ENCODE measurements around the gene KDM4B.

The KDM4B gene

DNA sequence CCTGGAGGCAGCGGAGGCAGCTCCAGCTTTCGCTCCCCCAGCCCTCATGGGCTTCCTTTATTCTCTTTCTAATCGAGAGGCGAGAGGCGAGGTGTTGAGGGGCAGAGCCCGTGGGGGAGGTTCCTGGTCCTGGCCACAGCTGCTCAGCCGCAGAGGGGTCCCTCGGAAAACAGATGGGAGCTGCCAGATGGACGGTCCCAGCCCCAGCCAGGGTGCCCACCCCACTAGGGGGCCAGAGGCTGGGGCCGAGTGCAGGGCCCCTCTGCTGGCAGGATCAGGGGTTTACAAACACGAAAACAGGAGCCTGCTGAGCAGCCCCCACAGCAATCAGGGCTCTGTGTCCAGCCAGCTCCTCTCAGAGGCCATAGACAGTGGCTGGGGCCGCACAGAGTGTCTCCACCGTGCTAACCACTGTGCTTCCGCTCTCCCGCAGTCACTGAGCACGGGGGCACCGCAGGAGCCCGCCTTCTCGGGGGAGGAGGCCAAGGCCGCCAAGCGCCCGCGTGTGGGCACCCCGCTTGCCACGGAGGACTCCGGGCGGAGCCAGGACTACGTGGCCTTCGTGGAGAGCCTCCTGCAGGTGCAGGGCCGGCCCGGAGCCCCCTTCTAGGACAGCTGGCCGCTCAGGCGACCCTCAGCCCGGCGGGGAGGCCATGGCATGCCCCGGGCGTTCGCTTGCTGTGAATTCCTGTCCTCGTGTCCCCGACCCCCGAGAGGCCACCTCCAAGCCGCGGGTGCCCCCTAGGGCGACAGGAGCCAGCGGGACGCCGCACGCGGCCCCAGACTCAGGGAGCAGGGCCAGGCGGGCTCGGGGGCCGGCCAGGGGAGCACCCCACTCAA, 182.2 kb downstream of the KDM4B start:
- TF ChIP-seq, protein P1, sequence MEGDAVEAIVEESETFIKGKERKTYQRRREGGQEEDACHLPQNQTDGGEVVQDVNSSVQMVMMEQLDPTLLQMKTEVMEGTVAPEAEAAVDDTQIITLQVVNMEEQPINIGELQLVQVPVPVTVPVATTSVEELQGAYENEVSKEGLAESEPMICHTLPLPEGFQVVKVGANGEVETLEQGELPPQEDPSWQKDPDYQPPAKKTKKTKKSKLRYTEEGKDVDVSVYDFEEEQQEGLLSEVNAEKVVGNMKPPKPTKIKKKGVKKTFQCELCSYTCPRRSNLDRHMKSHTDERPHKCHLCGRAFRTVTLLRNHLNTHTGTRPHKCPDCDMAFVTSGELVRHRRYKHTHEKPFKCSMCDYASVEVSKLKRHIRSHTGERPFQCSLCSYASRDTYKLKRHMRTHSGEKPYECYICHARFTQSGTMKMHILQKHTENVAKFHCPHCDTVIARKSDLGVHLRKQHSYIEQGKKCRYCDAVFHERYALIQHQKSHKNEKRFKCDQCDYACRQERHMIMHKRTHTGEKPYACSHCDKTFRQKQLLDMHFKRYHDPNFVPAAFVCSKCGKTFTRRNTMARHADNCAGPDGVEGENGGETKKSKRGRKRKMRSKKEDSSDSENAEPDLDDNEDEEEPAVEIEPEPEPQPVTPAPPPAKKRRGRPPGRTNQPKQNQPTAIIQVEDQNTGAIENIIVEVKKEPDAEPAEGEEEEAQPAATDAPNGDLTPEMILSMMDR (IDR thresholded peaks at IDR 0.05; ENCODE audit: low read length, missing control alignments) = no peak
- no peak for DNase-seq (ENCODE audit: low read depth)
- H3K4me3 ChIP-seq (replicated peaks; ENCODE audit: low read depth, low read length) = no peak overlapping the region

DNA sequence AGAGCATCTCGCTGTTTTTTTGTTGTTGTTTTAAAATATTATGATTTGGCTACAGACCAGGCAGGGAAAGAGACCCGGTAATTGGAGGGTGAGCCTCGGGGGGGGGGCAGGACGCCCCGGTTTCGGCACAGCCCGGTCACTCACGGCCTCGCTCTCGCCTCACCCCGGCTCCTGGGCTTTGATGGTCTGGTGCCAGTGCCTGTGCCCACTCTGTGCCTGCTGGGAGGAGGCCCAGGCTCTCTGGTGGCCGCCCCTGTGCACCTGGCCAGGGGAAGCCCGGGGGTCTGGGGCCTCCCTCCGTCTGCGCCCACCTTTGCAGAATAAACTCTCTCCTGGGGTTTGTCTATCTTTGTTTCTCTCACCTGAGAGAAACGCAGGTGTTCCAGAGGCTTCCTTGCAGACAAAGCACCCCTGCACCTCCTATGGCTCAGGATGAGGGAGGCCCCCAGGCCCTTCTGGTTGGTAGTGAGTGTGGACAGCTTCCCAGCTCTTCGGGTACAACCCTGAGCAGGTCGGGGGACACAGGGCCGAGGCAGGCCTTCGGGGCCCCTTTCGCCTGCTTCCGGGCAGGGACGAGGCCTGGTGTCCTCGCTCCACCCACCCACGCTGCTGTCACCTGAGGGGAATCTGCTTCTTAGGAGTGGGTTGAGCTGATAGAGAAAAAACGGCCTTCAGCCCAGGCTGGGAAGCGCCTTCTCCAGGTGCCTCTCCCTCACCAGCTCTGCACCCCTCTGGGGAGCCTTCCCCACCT, 183.3 kb downstream of the KDM4B start:
- TF ChIP-seq, protein P1 (IDR thresholded peaks at IDR 0.05; ENCODE audit: low read length, missing control alignments) = no peak
- no peak overlapping the region for H3K4me3 ChIP-seq (replicated peaks; ENCODE audit: low read depth, low read length)
- no peak for DNase-seq (ENCODE audit: low read depth)

DNA sequence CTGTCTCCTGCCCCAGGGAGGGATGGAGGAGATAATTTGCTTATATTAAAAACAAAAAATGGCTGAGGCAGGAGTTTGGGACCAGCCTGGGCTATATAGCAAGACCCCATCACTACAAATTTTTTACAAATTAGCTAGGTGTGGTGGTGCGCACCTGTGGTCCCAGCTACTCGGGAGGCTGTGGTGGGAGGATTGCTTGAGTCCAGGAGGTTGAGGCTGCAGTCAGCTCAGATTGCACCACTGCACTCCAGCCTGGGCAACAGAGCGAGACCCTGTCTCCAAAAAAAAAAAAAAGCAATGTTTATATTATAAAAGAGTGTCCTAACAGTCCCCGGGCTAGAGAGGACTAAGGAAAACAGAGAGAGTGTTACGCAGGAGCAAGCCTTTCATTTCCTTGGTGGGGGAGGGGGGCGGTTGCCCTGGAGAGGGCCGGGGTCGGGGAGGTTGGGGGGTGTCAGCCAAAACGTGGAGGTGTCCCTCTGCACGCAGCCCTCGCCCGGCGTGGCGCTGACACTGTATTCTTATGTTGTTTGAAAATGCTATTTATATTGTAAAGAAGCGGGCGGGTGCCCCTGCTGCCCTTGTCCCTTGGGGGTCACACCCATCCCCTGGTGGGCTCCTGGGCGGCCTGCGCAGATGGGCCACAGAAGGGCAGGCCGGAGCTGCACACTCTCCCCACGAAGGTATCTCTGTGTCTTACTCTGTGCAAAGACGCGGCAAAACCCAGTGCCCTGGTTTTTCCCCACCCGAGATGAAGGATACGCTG, 184.0 kb downstream of the KDM4B start:
- H3K4me3 ChIP-seq (replicated peaks; ENCODE audit: low read depth, low read length) = no peak overlapping the region
- TF ChIP-seq, protein P1 (IDR thresholded peaks at IDR 0.05; ENCODE audit: low read length, missing control alignments) = no peak
- no peak for DNase-seq (ENCODE audit: low read depth)

DNA sequence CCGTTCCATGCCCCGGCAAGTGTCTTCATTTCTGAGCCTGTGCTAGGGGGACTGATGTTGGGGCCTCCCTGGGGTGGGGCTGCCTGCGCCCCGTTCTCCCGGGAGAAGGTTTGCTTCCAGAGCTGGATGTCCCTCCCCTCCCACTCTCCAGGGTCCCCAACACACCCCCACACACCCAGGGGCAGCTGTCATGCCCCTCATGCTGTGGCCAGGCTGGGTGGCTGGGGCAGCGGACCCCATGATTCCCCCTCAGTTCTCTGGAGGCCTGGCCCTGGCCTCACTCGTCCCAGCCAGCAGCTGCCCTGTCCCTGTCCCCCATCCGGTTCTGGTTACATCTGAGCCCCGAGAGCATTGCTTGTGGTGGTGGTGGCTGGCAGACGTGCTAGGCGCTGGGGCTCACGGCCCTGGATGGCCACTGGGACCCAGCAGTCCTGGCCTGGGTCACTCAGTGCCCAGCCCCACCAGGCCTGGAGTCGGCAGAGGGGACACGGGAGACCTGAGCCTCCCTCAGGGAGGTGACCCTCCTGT, 184.8 kb downstream of the KDM4B start:
- no peak for DNase-seq (ENCODE audit: low read depth)
- H3K4me3 ChIP-seq (replicated peaks; ENCODE audit: low read depth, low read length) = no peak overlapping the region
- TF ChIP-seq, protein P1 (IDR thresholded peaks at IDR 0.05; ENCODE audit: low read length, missing control alignments) = no peak

DNA sequence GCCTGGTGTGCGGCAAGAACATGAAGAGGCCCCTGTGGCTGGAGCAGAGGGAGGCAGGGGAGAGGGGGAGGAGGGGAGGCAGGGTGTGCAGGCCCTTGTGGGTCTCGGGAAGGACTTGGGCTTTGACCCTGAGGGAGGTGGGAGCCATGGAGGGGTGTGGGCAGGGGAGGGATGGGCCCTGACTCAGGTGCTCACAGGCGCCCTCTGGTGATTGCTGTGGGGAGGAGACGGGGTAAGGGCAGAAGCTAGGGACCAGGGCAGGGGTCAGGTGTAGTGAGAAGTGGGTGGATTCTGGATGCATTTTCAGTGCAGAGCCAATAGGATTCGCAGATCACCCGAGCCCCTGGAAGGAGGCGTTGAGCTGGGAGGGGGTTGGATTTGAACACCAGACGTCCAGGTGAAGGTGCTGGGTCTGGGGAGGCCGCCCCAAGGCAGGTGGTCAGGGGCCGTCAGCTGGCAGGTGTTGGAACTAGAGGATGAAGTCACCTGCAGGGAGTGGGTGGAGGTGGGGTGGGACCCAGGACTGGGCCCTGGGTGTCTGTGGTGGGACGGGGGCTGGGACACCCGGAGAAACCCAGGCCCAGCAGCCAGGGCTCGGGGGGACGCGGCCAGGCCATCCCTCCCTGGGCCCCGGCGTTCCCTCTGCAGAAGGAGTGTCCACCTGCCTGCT, 185.4 kb downstream of the KDM4B start:
- TF ChIP-seq, protein P1 (IDR thresholded peaks at IDR 0.05; ENCODE audit: low read length, missing control alignments) = peak; percentile 50

DNA sequence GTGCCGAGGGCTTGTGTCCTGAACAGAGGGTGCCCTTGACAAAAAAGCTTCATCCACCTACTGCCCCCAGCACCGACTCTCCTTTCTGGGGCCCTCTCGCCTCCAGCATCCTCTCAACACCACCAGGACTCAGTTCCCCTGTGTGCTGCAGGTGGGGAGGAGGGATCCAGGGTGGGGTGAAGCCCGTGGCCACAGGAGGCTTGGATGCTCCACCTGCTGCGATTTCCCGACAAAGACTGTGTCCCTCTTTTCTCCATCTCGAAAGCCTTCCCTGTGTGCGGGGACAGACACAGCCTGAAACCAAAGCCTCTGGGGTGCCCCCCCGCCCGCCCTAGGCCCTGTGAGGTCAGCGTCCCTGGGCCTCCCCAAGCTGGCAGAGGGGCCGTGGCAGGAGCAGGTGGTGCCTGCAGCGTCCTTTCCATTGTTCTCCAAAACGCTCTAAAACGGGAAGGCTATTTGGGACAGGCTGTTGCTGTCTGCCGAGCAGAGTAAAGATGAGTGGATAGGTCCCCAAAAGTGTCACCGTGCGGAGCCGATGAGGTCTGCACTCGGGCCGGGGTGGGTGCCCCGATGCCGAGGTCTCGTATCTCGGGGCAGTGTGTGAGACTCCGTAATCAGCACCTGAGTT, 186.0 kb downstream of the KDM4B start:
- no peak overlapping the region for H3K4me3 ChIP-seq (replicated peaks; ENCODE audit: low read depth, low read length)
- TF ChIP-seq, protein P1 (IDR thresholded peaks at IDR 0.05; ENCODE audit: low read length, missing control alignments) = no peak
- no peak for DNase-seq (ENCODE audit: low read depth)

More for the DNA sequence above, 185.4 kb downstream of the KDM4B start:
- DNase-seq (ENCODE audit: low read depth) = peak; percentile 16
- H3K4me3 ChIP-seq (replicated peaks; ENCODE audit: low read depth, low read length) = no peak overlapping the region

All from fibroblast of pulmonary artery (primary cell).